Mucosa of descending colon (tissue), 3 donors: ENCODE measurements around the gene CTSS. TPM values are rescaled to one million over a fixed set of nuclear protein-coding genes. Genes with fewer than 3 reads are reported as not detected.
"Not testable (repeated sequence)": the region's sequence is repeated elsewhere in the genome, so short reads cannot be mapped to it uniquely, and the experiment has no call there.

ENCODE experiments used
- ATAC-seq: fragments of 200-7000 bp; cut with Tn5 transposase; one replicate; pipeline ENCODE4 v1.9.1; 2020; ENCODE audit warnings: mild to moderate bottlenecking, moderate library complexity
- DNase-seq, 3 donors: peaks; one replicate each; pipeline ENCODE4 v3.0.0-alpha.2; 2020
- H3K36me3 ChIP-seq: fragments of 200-600 bp; one replicate; pipeline ENCODE4 v1.8.0; 2021; ENCODE audit warnings: low read depth, mild to moderate bottlenecking
- H3K4me1 ChIP-seq: fragments of 200-600 bp; one replicate; pipeline ENCODE4 v1.8.0; 2021; ENCODE audit warnings: low read depth, mild to moderate bottlenecking
- H3K4me3 ChIP-seq: fragments of 200-600 bp; one replicate; pipeline ENCODE4 v1.8.0; 2021; ENCODE audit warnings: mild to moderate bottlenecking
- H3K9me3 ChIP-seq: fragments of 200-600 bp; one replicate; pipeline ENCODE4 v1.8.0; 2021; ENCODE audit warnings: mild to moderate bottlenecking
- intact Hi-C, 2 donors: fragments of 100-400 bp; cut with DNase I in 1 of 2; cut with micrococcal nuclease in 1 of 2; formaldehyde crosslinking; loops; one replicate each; pipeline versions ENCODE4 v1.11.0 to v1.11.1; 2022; cut with DNase I, micrococcal nuclease
- total RNA-seq, 3 donors: library from RNA; stranded (reverse); fragmentation: NEBNext Ultra II Directional in 2 of 3; extraction: Animal tissue kit (Norgen Biotek cat#: 25700) in 2 of 3; gene quantifications; one replicate each; pipeline versions ENCODE4 v1.2.1 to v1.2.4, GENCODE V29; 2021 to 2023
- TF ChIP-seq, protein P1 (sequence below): fragments of 200-600 bp; IDR thresholded peaks from one replicate; pipeline ENCODE4 v1.8.0; 2022; ENCODE audit warnings: antibody characterized with exemption, mild to moderate bottlenecking
- donor health status: DM: no; HTN: no; CAD: no; lungs with moderate emphysema.
- donor health status: DM: no; HTN: no; CAD: no.
- donor health status: DM: no; HTN: yes; CAD: no.

CTSS gene
- total RNA-seq, 3 donors from 2014 or later, result 290 to 577 (median 544) TPM

GRCh38 chr1:150718225-150718891, 47.2 kb downstream of the CTSS start:
- intact Hi-C loops, result no loop called here
- TF ChIP-seq, protein P1, sequence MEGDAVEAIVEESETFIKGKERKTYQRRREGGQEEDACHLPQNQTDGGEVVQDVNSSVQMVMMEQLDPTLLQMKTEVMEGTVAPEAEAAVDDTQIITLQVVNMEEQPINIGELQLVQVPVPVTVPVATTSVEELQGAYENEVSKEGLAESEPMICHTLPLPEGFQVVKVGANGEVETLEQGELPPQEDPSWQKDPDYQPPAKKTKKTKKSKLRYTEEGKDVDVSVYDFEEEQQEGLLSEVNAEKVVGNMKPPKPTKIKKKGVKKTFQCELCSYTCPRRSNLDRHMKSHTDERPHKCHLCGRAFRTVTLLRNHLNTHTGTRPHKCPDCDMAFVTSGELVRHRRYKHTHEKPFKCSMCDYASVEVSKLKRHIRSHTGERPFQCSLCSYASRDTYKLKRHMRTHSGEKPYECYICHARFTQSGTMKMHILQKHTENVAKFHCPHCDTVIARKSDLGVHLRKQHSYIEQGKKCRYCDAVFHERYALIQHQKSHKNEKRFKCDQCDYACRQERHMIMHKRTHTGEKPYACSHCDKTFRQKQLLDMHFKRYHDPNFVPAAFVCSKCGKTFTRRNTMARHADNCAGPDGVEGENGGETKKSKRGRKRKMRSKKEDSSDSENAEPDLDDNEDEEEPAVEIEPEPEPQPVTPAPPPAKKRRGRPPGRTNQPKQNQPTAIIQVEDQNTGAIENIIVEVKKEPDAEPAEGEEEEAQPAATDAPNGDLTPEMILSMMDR, result no peak
- Histone ChIP-seq H3K36me3 (no peaks in the 10 kb centered on the region), H3K4me1 (no peaks in the 10 kb centered on the region), H3K9me3 (no peaks in the 10 kb centered on the region), H3K4me3 (no peak overlapping the region)
- DNase-seq, result no peak
- ATAC-seq, result no peak

- H3K9me3 ChIP-seq, DNase-seq, intact Hi-C loops, H3K4me1 ChIP-seq, H3K36me3 ChIP-seq, H3K4me3 ChIP-seq, ATAC-seq: not testable (repeated sequence)
Measured at GRCh38 chr1:150709031-150709430, 56.5 kb downstream of the CTSS start.

DNA sequence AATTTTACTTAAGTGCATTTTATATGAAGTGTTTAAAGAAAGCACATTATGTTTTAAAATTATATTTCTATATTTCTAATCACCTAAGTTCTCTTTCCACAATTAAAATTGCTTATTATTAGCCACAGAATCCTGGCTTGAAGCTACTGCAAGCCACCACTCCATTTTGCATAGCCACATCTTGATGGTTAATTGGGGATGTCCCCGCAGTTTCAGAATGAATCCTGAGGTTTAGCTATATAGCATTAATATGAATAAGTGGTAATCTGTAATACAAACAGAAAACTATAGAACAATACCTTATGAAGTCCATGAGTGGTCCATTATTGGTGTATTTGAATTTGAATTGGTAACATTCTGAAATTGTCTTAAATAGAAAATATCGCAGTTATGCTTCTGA, 57.0 kb downstream of the CTSS start:
- H3K9me3 ChIP-seq, result no peaks in the 10 kb centered on the region
- TF ChIP-seq, protein P1, result no peak
- H3K4me1 ChIP-seq, result no peaks in the 10 kb centered on the region
- DNase-seq, result no peak
- intact Hi-C loops, result no loop called here
- H3K4me3 ChIP-seq, result no peak overlapping the region
- ATAC-seq, result no peak
- H3K36me3 ChIP-seq, result no peaks in the 10 kb centered on the region

GRCh38 chr1:150706091-150706490, 59.5 kb downstream of the CTSS start:
- Histone ChIP-seq H3K9me3 (no peaks in the 10 kb centered on the region), H3K36me3 (no peaks in the 10 kb centered on the region), H3K4me3 (no peak overlapping the region), H3K4me1 (no peaks in the 10 kb centered on the region)
- TF ChIP-seq, protein P1, result no peak
- intact Hi-C loops, result no loop called here
- DNase-seq, result no peak
- no peak for ATAC-seq

DNA sequence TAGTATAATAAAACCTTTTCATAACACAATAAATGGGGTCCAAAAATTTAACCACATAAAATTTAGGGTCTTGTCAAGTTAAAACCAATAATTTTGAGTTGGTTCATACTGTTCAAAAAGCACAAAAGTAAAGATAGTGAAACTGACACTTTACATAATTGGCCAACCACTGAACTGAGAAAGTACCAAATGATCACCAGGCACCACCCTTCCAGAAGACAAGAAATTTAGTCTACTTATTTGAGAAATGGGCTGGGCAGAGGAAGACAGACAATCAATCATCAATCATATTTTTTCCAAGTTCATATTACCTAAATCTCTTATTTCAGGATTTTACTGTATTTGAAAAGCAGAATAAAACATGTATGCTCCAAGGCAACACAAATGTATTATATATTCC, 62.2 kb downstream of the CTSS start:
- no peak for ATAC-seq
- TF ChIP-seq, protein P1, result no peak

DNA sequence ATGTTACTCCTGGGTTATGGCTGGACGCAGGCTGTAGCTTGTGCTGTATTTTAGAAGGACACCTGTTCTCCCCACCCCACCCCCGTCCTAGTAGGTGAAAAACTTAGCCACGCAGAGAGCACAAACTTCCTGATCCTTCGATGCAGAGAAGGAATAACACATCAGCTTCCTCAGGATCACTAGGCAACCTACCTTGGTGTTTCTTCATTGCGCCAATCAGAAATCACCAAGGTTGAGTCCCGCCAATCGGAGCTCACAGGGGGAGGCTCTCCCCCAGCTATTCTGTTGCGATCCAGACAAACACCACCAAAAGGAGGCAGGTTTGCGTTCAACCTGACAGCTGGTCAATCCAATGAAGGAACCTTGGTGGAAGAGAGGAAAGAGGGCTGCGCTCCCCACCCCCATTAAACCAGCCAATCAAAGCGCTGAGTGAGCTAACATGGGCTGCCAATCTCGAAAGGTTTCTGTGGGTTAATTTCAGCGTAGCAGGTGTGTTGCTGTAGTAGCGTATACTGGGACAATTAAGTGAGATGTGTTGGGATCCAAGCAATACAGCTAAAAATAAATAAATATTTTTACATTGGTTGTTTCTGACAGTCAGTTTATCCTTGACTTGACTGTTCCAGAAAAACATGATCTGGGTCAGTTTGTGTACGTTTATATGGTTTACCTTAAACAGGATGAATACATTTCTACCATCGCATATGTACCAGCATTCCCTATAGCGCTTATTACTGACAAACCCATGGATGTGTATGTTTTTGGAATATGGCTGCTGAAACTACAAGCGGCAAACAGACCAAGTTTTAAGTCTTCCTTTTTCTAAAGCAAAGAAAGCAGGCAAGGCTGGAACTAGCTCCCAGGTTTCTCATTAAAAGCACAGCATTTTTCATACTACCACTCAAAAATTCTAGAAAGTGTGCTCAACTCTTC, 68.3 kb downstream of the CTSS start, which contains the start of gene GOLPH3L:
Gene GOLPH3L (minus strand): TSS at position 160 of the 933 bp plus-strand sequence. CDS start 2,316 bp downstream, outside the sequence.
- Histone ChIP-seq H3K4me3 (peak within 1 kb of the TSS; percentile 24), H3K36me3 (no peaks in the 10 kb centered on the region), H3K4me1 (peaks cover 6% of the 10 kb centered on the region), H3K9me3 (no peaks in the 10 kb centered on the region)
- peak; percentile 98 for ATAC-seq
- TF ChIP-seq, protein P1, result no peak
- DNase-seq, result peak; percentile 89 to 95 (median 91)
- intact Hi-C loops, result no loop called here

More for the DNA sequence above, 62.2 kb downstream of the CTSS start:
- H3K4me3 ChIP-seq, result no peak overlapping the region
- intact Hi-C loops, result no loop called here
- no peaks in the 10 kb centered on the region for H3K36me3 ChIP-seq
- no peak for DNase-seq
- H3K9me3 ChIP-seq, result no peaks in the 10 kb centered on the region
- no peaks in the 10 kb centered on the region for H3K4me1 ChIP-seq
